ENCODE measurements around the gene C1QTNF4. TPM values are rescaled to one million over a fixed set of nuclear protein-coding genes. Genes with fewer than 3 reads are reported as not detected.

The C1QTNF4 gene
- total RNA-seq, 1 donor from 2014 or later: not detected

GRCh38 chr11:47631473-47631872 is 37.3 kb upstream of the C1QTNF4 start:
- H3K9me3 Mint-ChIP-seq: no peaks in the 10 kb centered on the region
- H3K36me3 Mint-ChIP-seq (ENCODE audit: low read depth): peaks cover 78% of the 10 kb centered on the region
- ATAC-seq (ENCODE audit: low read depth) (no peak), DNase-seq (no peak)
- CTCF ChIA-PET: no interaction called here
- H3K4me3 Mint-ChIP-seq: no peak overlapping the region
- no peak overlapping the region for H3K27ac Mint-ChIP-seq
- intact Hi-C loops (cut with micrococcal nuclease): no loop called here
- TF ChIP-seq CTCF (IDR thresholded peaks at IDR 0.05): no peak
- H3K4me1 Mint-ChIP-seq: no peaks in the 10 kb centered on the region
- H3K27me3 Mint-ChIP-seq: no peaks in the 10 kb centered on the region
- POLR2A ChIA-PET: no interaction called here

GRCh38 chr11:47628026-47628425 is 33.8 kb upstream of the C1QTNF4 start:
- POLR2A ChIA-PET: interaction anchor here (1.0 kb wide), 1 partner anchor 87 kb away, joined by 3 read pairs; the partner anchor contains the start of gene AGBL2
- Mint-ChIP-seq H3K9me3 (no peaks in the 10 kb centered on the region), H3K27me3 (no peaks in the 10 kb centered on the region), H3K36me3 (ENCODE audit: low read depth) (peaks cover 81% of the 10 kb centered on the region), H3K4me3 (no peak overlapping the region), H3K4me1 (no peaks in the 10 kb centered on the region), H3K27ac (no peak overlapping the region)
- no peak for TF ChIP-seq CTCF (IDR thresholded peaks at IDR 0.05)
- DNase-seq (no peak), ATAC-seq (ENCODE audit: low read depth) (no peak)
- intact Hi-C loops (cut with micrococcal nuclease): no loop called here
- CTCF ChIA-PET: no interaction called here

GRCh38 chr11:47626234-47626633 is 32.0 kb upstream of the C1QTNF4 start:
- Mint-ChIP-seq H3K4me1 (no peaks in the 10 kb centered on the region), H3K27me3 (no peaks in the 10 kb centered on the region), H3K36me3 (ENCODE audit: low read depth) (peaks cover 82% of the 10 kb centered on the region), H3K9me3 (no peaks in the 10 kb centered on the region), H3K4me3 (no peak overlapping the region), H3K27ac (no peak overlapping the region)
- ATAC-seq (ENCODE audit: low read depth) (no peak), DNase-seq (no peak)
- POLR2A ChIA-PET: no interaction called here
- intact Hi-C loops (cut with micrococcal nuclease): no loop called here
- TF ChIP-seq CTCF (IDR thresholded peaks at IDR 0.05): no peak
- CTCF ChIA-PET: no interaction called here

- no peak for ATAC-seq (ENCODE audit: low read depth)
- CTCF ChIA-PET: no interaction called here
Measured at GRCh38 chr11:47620836-47621378, 26.7 kb upstream of the C1QTNF4 start.

GRCh38 chr11:47617417-47617809 is 23.2 kb upstream of the C1QTNF4 start:
- no peak for TF ChIP-seq CTCF (IDR thresholded peaks at IDR 0.05)
- ATAC-seq (ENCODE audit: low read depth): no peak
- DNase-seq: no peak
- ChIA-PET POLR2A (no interaction called here), CTCF (no interaction called here)
- Mint-ChIP-seq H3K27ac (no peak overlapping the region), H3K4me3 (no peak overlapping the region), H3K36me3 (ENCODE audit: low read depth) (peaks cover 41% of the 10 kb centered on the region), H3K4me1 (no peaks in the 10 kb centered on the region), H3K27me3 (no peaks in the 10 kb centered on the region), H3K9me3 (no peaks in the 10 kb centered on the region)
- intact Hi-C loops (cut with micrococcal nuclease): no loop called here

More at GRCh38 chr11:47620836-47621378, 26.7 kb upstream of the C1QTNF4 start:
- Mint-ChIP-seq H3K36me3 (ENCODE audit: low read depth) (peaks cover 67% of the 10 kb centered on the region), H3K4me1 (no peaks in the 10 kb centered on the region), H3K4me3 (no peak overlapping the region), H3K27ac (no peak overlapping the region), H3K9me3 (no peaks in the 10 kb centered on the region), H3K27me3 (no peaks in the 10 kb centered on the region)
- DNase-seq: no peak
- intact Hi-C loops (cut with micrococcal nuclease): no loop called here
- POLR2A ChIA-PET: interaction anchor here (0.6 to 0.7 kb wide), 3 partner anchors 9 to 19 kb away, joined by 3 read pairs; no protein-coding TSS in a partner anchor
- no peak for TF ChIP-seq CTCF (IDR thresholded peaks at IDR 0.05)

Measured in activated B cell treated with CpG ODN at 0.5 μM for 24 hours (primary cell).